ENCODE data around the gene NAB2. TPM values are rescaled to one million over a fixed set of nuclear protein-coding genes. Genes with fewer than 3 reads are reported as not detected.

Gene NAB2, protein sequence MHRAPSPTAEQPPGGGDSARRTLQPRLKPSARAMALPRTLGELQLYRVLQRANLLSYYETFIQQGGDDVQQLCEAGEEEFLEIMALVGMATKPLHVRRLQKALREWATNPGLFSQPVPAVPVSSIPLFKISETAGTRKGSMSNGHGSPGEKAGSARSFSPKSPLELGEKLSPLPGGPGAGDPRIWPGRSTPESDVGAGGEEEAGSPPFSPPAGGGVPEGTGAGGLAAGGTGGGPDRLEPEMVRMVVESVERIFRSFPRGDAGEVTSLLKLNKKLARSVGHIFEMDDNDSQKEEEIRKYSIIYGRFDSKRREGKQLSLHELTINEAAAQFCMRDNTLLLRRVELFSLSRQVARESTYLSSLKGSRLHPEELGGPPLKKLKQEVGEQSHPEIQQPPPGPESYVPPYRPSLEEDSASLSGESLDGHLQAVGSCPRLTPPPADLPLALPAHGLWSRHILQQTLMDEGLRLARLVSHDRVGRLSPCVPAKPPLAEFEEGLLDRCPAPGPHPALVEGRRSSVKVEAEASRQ
- 72.8 and 74.7 TPM in 2 replicates for total RNA-seq

DNA sequence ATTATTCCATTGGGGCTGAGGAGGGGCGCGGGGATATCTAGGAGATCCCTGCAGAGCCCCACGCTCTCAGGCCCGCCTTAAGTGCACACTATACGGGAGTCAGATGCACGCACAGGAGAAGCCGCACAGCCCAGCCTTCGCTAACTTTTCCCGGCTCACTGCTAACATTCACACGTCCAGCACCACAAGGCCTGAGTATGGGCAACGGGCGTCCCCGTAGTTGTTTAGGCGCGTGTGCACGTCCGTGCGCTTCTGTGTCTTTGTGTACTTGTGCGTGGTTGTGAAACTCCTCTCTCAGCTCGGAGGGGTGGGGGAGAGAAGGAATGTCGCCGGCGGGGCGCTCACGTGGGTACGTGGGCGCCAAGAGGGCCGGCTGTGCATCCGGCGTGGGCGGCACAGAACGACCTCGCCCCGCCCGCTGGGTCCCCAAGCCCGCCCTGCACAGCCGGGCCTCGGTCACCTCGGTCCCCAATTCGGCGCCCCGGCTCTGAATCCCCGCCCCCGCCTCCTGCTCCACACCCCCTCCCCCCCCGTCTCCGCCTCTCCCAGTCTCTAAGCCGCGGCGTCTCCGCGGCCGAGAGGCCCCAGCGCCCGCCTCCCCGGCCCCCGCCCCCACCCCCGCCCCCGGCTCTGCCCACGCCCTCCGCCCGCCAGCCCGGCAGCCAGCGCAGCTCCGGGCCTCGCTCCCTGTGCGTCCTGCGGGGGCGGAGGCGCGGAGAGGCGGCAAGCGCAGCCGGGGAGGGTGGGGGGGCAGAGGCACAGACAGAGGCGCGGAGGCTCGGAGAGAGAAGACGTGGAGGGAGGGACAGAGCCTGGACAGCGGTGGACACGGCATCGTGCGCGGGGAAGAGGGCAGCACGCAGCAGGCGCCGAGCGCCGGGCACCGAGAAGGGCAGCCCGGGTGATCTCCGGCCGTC is at the start of gene NAB2:
Gene NAB2, plus strand, starts transcription at position 761 of the 917 bp plus-strand sequence. CDS start 158 bp downstream, outside the sequence.
- intact Hi-C loops (cut with micrococcal nuclease): loop anchor here (1.0 to 5.0 kb wide), 6 partner anchors 10 to 451 kb away; partner anchors contain the start of genes DDIT3, MBD6, NEMP1 and PTGES3

DNA sequence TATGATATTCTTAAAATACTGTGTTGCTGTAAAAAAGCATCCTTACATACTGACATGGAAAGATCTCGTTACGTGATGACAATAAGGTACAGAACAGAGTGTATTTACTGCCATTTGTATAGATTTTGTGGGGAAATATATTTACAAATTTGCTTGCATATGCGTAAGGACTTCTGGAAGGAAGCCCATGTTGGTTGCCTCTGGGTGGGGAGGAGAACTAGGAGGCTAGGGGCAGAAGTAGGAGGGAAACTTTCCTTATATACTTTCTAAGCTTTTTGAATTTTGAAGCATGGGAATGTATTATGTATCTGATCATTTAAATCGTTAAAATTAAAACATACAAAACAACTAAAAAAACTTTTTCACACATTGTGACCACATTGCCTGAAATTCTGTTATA is 48.7 kb upstream of the NAB2 start:
- intact Hi-C loops (cut with micrococcal nuclease): no loop called here
- H3K27me3 Mint-ChIP-seq (ENCODE audit: low read depth): no peaks in the 10 kb centered on the region
- H3K4me3 Mint-ChIP-seq (ENCODE audit: low read depth): no peak overlapping the region
- H3K9me3 Mint-ChIP-seq: no peaks in the 10 kb centered on the region
- H3K36me3 Mint-ChIP-seq (ENCODE audit: low read depth): no peaks in the 10 kb centered on the region
- DNase-seq (ENCODE audit: low spot score): no peak
- H3K4me1 Mint-ChIP-seq (ENCODE audit: low read depth): peaks cover 4% of the 10 kb centered on the region
- H3K27ac Mint-ChIP-seq: no peak overlapping the region

More for the DNA sequence above, at the start of gene NAB2:
- Mint-ChIP-seq H3K27ac (peak within 1 kb of the TSS; percentile 98), H3K4me3 (ENCODE audit: low read depth) (peak within 1 kb of the TSS; percentile 99), H3K27me3 (ENCODE audit: low read depth) (no peaks in the 10 kb centered on the region), H3K9me3 (no peaks in the 10 kb centered on the region), H3K36me3 (ENCODE audit: low read depth) (peaks cover 54% of the 10 kb centered on the region), H3K4me1 (ENCODE audit: low read depth) (peaks cover 62% of the 10 kb centered on the region)
- DNase-seq (ENCODE audit: low spot score): peak; percentile 91

DNA sequence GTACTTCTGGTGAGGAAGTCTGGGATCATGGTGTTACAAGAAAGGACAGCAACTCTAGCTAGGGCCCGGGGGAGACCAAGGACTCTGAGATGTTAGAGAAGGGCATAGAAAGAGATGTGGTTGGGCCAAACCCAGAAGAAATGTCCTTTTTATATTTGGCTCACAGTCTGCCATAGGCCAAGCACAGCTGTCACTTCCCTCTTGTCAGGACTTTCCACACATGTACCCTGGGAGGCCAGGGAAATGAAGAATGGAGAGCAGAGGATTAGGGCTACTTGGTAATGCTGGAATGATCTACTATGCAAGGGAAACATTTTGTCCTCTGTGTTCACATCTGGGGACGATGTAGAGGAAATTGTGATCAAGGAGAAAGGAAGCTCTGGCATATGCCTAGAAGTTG is 48.2 kb upstream of the NAB2 start:
- Mint-ChIP-seq H3K9me3 (no peaks in the 10 kb centered on the region), H3K4me3 (ENCODE audit: low read depth) (no peak overlapping the region), H3K4me1 (ENCODE audit: low read depth) (peaks cover 8% of the 10 kb centered on the region), H3K27me3 (ENCODE audit: low read depth) (no peaks in the 10 kb centered on the region), H3K27ac (no peak overlapping the region), H3K36me3 (ENCODE audit: low read depth) (no peaks in the 10 kb centered on the region)
- DNase-seq (ENCODE audit: low spot score): no peak
- intact Hi-C loops (cut with micrococcal nuclease): no loop called here

DNA sequence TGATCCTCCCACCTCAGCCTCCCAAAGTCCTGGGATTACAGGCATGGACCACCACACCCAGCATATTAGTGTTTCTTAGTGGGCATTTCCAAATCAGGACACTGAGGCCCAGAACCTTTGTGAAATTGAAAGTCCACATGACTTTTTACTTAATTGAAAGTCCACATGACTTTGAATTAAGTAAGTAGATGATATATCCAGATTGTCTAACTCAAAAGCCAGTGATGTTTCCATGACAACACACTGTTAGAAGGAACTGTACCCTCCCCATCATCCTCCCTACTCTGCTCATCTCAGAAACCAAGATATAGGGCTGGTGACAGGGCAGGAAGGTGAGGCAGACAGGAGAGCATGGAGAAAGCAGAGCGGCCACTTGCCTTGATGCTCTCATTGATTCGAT is 46.2 kb upstream of the NAB2 start:
- Mint-ChIP-seq H3K4me1 (ENCODE audit: low read depth) (peaks cover 28% of the 10 kb centered on the region), H3K9me3 (no peaks in the 10 kb centered on the region), H3K27me3 (ENCODE audit: low read depth) (no peaks in the 10 kb centered on the region), H3K36me3 (ENCODE audit: low read depth) (no peaks in the 10 kb centered on the region), H3K4me3 (ENCODE audit: low read depth) (no peak overlapping the region), H3K27ac (no peak overlapping the region)
- intact Hi-C loops (cut with micrococcal nuclease): no loop called here
- no peak for DNase-seq (ENCODE audit: low spot score)

DNA sequence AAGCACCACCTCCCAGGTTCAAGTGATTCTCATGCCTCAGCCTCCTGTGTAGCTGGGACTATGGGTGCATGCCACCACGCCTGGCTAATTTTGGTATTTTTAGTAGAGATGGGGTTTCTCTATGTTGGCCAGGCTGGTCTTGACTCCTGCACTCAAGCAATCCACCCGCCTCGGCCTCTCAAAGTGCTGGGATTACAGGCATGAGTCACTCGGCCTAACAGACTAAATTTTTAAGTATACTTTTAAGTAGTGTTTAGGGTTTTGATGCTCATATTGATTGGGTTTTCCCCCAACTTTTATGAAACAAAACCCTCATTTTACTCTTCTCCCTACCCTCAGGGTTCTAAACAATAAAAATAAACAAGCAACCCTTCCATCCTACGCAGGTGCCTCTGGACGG is 44.4 kb upstream of the NAB2 start:
- H3K4me3 Mint-ChIP-seq (ENCODE audit: low read depth): no peak overlapping the region
- no peak for DNase-seq (ENCODE audit: low spot score)
- H3K4me1 Mint-ChIP-seq (ENCODE audit: low read depth): peaks cover 42% of the 10 kb centered on the region
- intact Hi-C loops (cut with micrococcal nuclease): no loop called here
- H3K27ac Mint-ChIP-seq: no peak overlapping the region
- no peaks in the 10 kb centered on the region for H3K36me3 Mint-ChIP-seq (ENCODE audit: low read depth)
- H3K27me3 Mint-ChIP-seq (ENCODE audit: low read depth): no peaks in the 10 kb centered on the region
- no peaks in the 10 kb centered on the region for H3K9me3 Mint-ChIP-seq

DNA sequence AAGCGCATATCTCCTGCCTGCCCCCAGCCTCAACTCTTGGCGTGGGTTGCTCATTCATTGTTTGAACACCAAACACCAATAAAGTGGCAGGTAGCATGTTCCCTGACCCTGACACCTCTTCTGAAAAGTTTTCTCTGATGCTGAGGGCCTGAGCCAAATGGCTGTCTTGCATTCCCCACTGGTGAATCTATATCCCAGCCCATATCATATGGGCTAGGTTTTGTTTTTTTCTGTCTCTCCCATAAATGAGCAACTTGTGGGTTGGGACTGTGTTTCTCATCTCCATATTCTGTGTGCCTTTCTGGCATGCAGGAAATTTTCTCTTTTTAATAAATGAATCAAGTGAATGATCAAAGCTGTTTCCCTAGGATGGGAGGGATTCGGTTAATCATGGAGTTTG is 44.0 kb upstream of the NAB2 start:
- intact Hi-C loops (cut with micrococcal nuclease): loop anchor here (5.0 kb wide), 1 partner anchor 33 kb away; no protein-coding TSS in a partner anchor
- Mint-ChIP-seq H3K4me3 (ENCODE audit: low read depth) (no peak overlapping the region), H3K9me3 (no peaks in the 10 kb centered on the region), H3K36me3 (ENCODE audit: low read depth) (no peaks in the 10 kb centered on the region), H3K27ac (no peak overlapping the region), H3K27me3 (ENCODE audit: low read depth) (no peaks in the 10 kb centered on the region), H3K4me1 (ENCODE audit: low read depth) (peaks cover 42% of the 10 kb centered on the region)
- DNase-seq (ENCODE audit: low spot score): no peak

DNA sequence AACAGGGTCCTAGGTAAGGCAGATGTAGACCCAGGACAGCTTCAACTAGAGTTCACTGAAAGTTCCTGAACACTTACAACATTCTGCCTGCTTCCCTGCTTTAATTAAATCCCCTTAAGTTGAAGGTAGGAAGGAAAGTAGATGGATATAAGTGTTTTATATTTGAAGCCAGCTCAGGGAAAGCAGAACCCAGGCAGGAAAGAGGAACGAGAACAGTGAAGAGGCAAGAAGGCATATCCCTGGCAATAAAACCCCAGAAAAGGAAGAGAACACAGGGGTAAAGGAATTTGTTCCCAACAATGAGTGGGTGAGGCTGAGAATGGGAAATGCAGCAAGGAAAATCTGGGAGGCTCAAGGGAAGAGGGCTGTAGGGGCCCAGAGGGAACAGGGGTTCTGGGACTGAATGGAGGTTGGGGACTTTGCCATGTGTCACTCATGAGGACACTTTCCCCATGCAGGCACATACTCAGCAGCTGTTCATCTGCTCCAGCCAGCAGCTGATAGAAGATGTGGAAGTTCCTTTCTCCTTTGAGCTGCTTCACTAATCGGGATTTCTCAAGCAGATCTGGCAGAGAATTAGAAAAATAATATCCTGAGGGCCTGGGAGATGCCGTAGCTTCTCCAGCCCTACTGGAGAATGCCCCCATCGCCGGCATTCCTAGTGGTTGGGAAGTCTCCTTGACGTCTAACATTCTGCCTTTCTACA is 42.7 kb upstream of the NAB2 start:
- DNase-seq (ENCODE audit: low spot score): no peak
- Mint-ChIP-seq H3K4me3 (ENCODE audit: low read depth) (no peak overlapping the region), H3K36me3 (ENCODE audit: low read depth) (no peaks in the 10 kb centered on the region), H3K4me1 (ENCODE audit: low read depth) (peaks cover 45% of the 10 kb centered on the region), H3K27me3 (ENCODE audit: low read depth) (no peaks in the 10 kb centered on the region), H3K9me3 (no peaks in the 10 kb centered on the region), H3K27ac (peak overlapping the region; percentile 43)
- intact Hi-C loops (cut with micrococcal nuclease): loop anchor here (2.0 to 5.0 kb wide), 2 partner anchors 19 to 34 kb away; no protein-coding TSS in a partner anchor

DNA sequence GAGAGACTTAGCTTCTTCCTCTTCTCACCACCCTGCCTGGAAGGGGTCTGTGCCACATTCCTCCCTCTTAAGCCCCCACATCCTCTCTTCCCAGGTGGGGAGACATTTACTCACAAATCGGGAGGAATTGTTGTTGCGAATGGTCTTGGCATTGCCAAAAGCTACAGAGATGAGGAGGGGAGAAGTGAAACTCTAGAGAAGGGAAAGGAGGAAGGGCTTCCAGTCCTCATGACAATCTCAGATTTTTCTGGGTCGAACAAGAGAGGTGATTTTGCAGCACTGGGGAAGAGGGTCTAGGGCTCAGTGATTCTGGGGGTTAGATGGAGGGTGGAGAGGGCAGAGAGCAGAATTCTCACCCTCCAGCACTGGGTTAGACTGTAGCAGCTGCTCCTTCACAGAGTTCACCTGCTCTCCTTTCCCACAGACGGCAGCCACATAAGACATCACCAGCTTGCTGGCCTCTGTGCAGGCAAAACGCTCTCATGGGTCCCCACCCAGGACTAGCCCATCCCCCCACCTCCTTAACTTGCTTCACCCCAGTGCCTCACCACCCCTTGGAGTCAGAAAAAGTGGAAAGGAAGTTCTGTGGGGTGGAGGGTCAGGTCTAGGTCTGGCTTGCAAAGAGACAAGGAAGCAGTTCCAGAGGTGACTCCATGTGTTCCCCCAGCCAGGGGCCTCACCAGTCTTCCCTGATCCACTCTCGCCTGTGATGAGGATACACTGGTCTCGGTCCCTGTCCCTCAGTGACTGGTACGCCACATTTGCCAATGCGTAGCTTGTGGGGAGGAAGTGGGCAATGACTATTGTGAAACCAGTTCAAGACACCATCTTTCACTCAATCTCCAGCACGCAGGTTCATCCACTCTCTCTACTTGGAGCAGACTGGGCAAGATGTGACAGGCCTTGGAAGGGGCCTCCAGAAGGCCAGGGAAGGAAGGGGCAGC is 41.7 kb upstream of the NAB2 start:
- intact Hi-C loops (cut with micrococcal nuclease): loop anchor here (2.0 to 5.0 kb wide), 2 partner anchors 18 to 35 kb away; no protein-coding TSS in a partner anchor
- DNase-seq (ENCODE audit: low spot score): peak; percentile 39
- H3K9me3 Mint-ChIP-seq: no peaks in the 10 kb centered on the region
- no peaks in the 10 kb centered on the region for H3K36me3 Mint-ChIP-seq (ENCODE audit: low read depth)
- H3K4me1 Mint-ChIP-seq (ENCODE audit: low read depth): peaks cover 45% of the 10 kb centered on the region
- peak overlapping the region; percentile 3 for H3K4me3 Mint-ChIP-seq (ENCODE audit: low read depth)
- no peaks in the 10 kb centered on the region for H3K27me3 Mint-ChIP-seq (ENCODE audit: low read depth)
- peak overlapping the region; percentile 87 for H3K27ac Mint-ChIP-seq

DNA sequence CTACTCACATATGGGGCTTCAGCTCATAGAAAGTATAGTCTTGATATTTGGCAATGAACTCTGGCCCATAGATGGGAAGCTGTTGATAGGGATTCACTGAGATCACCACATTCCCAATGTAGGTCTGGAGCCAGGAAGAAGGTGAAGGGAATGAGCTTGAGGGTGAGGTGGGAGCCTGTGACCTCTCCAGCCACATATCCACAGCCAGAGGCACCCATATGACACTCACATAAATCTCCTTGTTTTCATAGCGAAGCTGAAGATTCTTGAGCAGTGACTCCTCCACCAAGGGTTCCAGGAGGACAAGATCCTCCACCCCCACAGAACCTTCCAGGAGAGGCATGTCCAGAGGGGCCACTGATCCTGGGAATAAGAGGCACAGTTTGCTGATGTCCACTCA is 40.9 kb upstream of the NAB2 start:
- Mint-ChIP-seq H3K4me1 (ENCODE audit: low read depth) (peaks cover 45% of the 10 kb centered on the region), H3K4me3 (ENCODE audit: low read depth) (no peak overlapping the region), H3K9me3 (no peaks in the 10 kb centered on the region), H3K27me3 (ENCODE audit: low read depth) (no peaks in the 10 kb centered on the region), H3K36me3 (ENCODE audit: low read depth) (peaks cover 5% of the 10 kb centered on the region), H3K27ac (peak overlapping the region; percentile 87)
- DNase-seq (ENCODE audit: low spot score): no peak
- intact Hi-C loops (cut with micrococcal nuclease): loop anchor here (2.0 to 5.0 kb wide), 2 partner anchors 17 to 36 kb away; no protein-coding TSS in a partner anchor

DNA sequence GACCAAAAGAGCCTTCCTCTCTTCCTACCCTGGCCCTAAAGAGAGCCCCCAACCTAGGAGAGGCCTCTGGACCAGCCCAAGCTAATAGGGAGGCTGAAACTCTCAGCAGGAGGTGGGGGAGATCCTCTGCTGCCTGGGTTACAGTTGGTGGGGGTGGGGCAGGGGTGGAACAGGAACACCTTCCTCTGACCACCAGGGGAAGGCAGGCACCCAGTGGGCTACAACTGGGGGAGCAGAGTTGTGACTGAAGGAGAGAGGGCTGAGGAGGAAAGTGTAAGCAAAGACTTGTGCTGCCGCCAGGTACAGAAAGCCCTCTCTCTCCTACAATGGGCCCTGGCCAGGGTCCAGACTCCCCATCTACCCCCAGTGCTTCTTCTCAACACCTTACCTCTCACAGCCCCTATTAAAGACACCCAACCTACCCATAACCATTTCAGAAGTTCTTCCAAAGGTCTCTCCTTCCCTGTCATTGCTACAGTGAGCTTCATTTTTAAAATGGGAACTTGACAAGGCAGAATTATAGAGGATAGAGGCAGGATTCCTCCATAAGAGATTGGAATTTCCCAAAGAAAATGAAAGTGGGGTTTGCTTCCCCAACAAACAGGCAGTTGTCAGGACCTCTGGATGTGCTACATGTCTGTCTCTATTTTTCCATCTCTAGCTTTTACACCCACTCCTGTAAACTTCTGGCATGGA is 40.3 kb upstream of the NAB2 start:
- Mint-ChIP-seq H3K4me3 (ENCODE audit: low read depth) (no peak overlapping the region), H3K4me1 (ENCODE audit: low read depth) (peaks cover 45% of the 10 kb centered on the region), H3K27ac (peak overlapping the region; percentile 21), H3K36me3 (ENCODE audit: low read depth) (peaks cover 11% of the 10 kb centered on the region), H3K9me3 (no peaks in the 10 kb centered on the region), H3K27me3 (ENCODE audit: low read depth) (no peaks in the 10 kb centered on the region)
- DNase-seq (ENCODE audit: low spot score): no peak
- intact Hi-C loops (cut with micrococcal nuclease): loop anchor here (5.0 kb wide), 1 partner anchor 36 kb away; no protein-coding TSS in a partner anchor

DNA sequence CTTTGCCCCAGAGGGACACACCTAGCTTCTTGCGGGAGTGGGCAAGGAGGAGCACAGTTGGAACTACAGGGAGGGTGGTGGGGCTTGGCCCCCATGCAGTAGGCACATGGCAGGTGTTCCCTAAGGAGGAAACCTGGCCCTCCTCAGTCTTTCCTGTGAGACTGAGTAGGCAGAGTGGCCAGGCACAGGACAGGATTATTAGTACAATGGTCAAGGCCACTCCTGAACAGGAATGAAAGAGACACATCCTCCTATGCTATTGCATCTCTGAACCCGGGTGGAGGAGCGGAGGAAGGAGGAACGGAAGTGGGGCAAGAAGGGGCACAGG is 39.8 kb upstream of the NAB2 start:
- H3K4me1 Mint-ChIP-seq (ENCODE audit: low read depth): peaks cover 45% of the 10 kb centered on the region
- no peak overlapping the region for H3K27ac Mint-ChIP-seq
- H3K9me3 Mint-ChIP-seq: no peaks in the 10 kb centered on the region
- DNase-seq (ENCODE audit: low spot score): no peak
- no peak overlapping the region for H3K4me3 Mint-ChIP-seq (ENCODE audit: low read depth)
- H3K36me3 Mint-ChIP-seq (ENCODE audit: low read depth): peaks cover 16% of the 10 kb centered on the region
- intact Hi-C loops (cut with micrococcal nuclease): loop anchor here (5.0 kb wide), 1 partner anchor 37 kb away; no protein-coding TSS in a partner anchor
- no peaks in the 10 kb centered on the region for H3K27me3 Mint-ChIP-seq (ENCODE audit: low read depth)
